Vagina (tissue), 2 donors: ENCODE results near the gene TRAPPC10. TPM values are rescaled to one million over a fixed set of nuclear protein-coding genes. Genes with fewer than 3 reads are reported as not detected.
"Not testable (repeated sequence)": the region's sequence is repeated elsewhere in the genome, so short reads cannot be mapped to it uniquely, and the experiment has no call there.

Experiments
- DNase-seq, 2 donors: peaks; one replicate each; pipeline ENCODE4 v3.0.0-alpha.2; 2017; ENCODE audit errors: extremely low spot score in 2 of 2
- H3K27ac ChIP-seq: fragments of 200-600 bp; sonication (generic); one replicate; pipeline ENCODE4 v1.5.1; 2019
- H3K27me3 ChIP-seq: fragments of 200-600 bp; sonication (generic); one replicate; pipeline ENCODE4 v1.5.1; 2019
- H3K36me3 ChIP-seq, 2 donors: fragments of 200-600 bp; sonication (generic); one replicate each; pipeline ENCODE4 v1.5.1; 2017 to 2019
- H3K4me1 ChIP-seq: fragments of 200-600 bp; sonication (generic); one replicate; pipeline ENCODE4 v1.5.1; 2019
- H3K4me3 ChIP-seq, 2 donors: fragments of 200-600 bp; sonication (generic); 1 replicate in 1 of 2; 2 replicates in 1 of 2; pipeline ENCODE4 v1.5.1; 2016 to 2019
- H3K9me3 ChIP-seq: fragments of 200-600 bp; sonication (generic); one replicate; pipeline ENCODE4 v1.5.1; 2019
- intact Hi-C: fragments of 100-400 bp; cut with DNase I; formaldehyde crosslinking; loops from one replicate; pipeline ENCODE4 v1.15.1; 2023
- total RNA-seq: library from RNA; depleted of rRNA; stranded (reverse); fragments of >200 nt; gene quantifications from one replicate; pipeline ENCODE4 v1.2.3, GENCODE V29; 2016

Gene TRAPPC10
- total RNA-seq, 1 donor from 2014 or later: 22.6 TPM

- intact Hi-C loops, H3K36me3 ChIP-seq, H3K27ac ChIP-seq, H3K27me3 ChIP-seq, H3K9me3 ChIP-seq, H3K4me1 ChIP-seq, DNase-seq: not testable (repeated sequence)
- H3K4me3 ChIP-seq: peak overlapping the region; percentile 39 to 40
These were observed 95.5 kb downstream of the TRAPPC10 start for GRCh38 chr21:44107589-44107988.

GRCh38 chr21:44113702-44114371 lies 101.7 kb downstream of the TRAPPC10 start:
- H3K27ac ChIP-seq, H3K27me3 ChIP-seq, DNase-seq, H3K9me3 ChIP-seq, H3K4me1 ChIP-seq, intact Hi-C loops, H3K36me3 ChIP-seq, H3K4me3 ChIP-seq: not testable (repeated sequence)

DNA sequence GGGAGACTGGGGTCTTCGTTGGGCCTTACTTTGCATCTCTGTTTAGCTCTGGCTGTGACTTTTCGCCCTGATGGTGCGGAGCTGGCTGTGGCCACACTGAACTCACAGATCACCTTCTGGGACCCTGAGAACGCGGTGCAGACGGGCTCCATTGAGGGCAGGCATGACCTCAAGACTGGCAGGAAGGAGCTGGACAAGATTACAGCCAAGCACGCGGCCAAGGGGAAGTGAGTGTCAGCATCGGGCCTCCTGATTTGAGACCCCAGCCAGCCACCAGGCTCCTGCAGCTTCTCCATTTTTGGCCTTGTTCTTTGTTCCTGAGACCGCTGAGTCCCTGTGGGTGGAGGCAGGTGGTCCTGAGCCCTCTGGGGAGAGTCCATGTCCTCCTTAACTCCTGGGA lies 110.0 kb downstream of the TRAPPC10 start:
- H3K4me1 ChIP-seq, intact Hi-C loops, H3K9me3 ChIP-seq, DNase-seq, H3K27ac ChIP-seq, H3K36me3 ChIP-seq, H3K4me3 ChIP-seq, H3K27me3 ChIP-seq: not testable (repeated sequence)

DNA sequence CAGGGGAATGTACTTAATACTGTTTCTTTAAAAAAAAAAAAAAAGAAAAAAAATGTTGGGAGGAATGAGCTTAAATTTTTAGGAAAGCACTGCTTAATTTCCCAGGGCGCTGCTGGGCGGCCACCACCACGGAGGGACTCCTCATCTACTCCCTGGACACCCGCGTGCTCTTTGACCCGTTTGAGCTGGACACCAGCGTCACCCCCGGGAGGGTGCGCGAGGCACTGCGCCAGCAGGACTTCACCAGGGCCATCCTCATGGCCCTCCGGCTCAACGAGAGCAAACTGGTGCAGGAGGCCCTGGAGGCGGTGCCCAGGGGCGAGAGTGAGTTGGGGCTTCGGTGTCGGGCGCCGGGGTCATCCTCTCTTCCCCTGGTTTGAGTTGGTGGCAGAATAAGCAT lies 115.7 kb downstream of the TRAPPC10 start:
- H3K9me3 ChIP-seq: not testable (repeated sequence)

GRCh38 chr21:44133715-44134057 lies 121.6 kb downstream of the TRAPPC10 start:
- H3K27ac ChIP-seq, H3K4me3 ChIP-seq, H3K36me3 ChIP-seq, H3K27me3 ChIP-seq, intact Hi-C loops, H3K4me1 ChIP-seq, DNase-seq, H3K9me3 ChIP-seq: not testable (repeated sequence)

More for the DNA sequence above, 115.7 kb downstream of the TRAPPC10 start:
- H3K4me3 ChIP-seq, intact Hi-C loops, DNase-seq, H3K27ac ChIP-seq, H3K4me1 ChIP-seq, H3K27me3 ChIP-seq, H3K36me3 ChIP-seq: not testable (repeated sequence)

GRCh38 chr21:44134732-44135131 lies 122.6 kb downstream of the TRAPPC10 start:
- H3K36me3 ChIP-seq, H3K4me1 ChIP-seq, intact Hi-C loops, H3K4me3 ChIP-seq, DNase-seq, H3K9me3 ChIP-seq, H3K27me3 ChIP-seq, H3K27ac ChIP-seq: not testable (repeated sequence)

- intact Hi-C loops, H3K4me3 ChIP-seq: not testable (repeated sequence)
These were observed 125.9 kb downstream of the TRAPPC10 start for GRCh38 chr21:44138039-44138438.

GRCh38 chr21:44139787-44140551 lies 127.9 kb downstream of the TRAPPC10 start:
- H3K27ac ChIP-seq, H3K4me3 ChIP-seq, H3K27me3 ChIP-seq, H3K4me1 ChIP-seq, DNase-seq, H3K9me3 ChIP-seq, H3K36me3 ChIP-seq, intact Hi-C loops: not testable (repeated sequence)

More at GRCh38 chr21:44138039-44138438, 125.9 kb downstream of the TRAPPC10 start:
- H3K4me1 ChIP-seq, H3K36me3 ChIP-seq, H3K9me3 ChIP-seq, H3K27me3 ChIP-seq, H3K27ac ChIP-seq, DNase-seq: not testable (repeated sequence)

GRCh38 chr21:44140552-44140932 lies 128.4 kb downstream of the TRAPPC10 start:
- H3K9me3 ChIP-seq, H3K4me3 ChIP-seq, intact Hi-C loops, H3K27ac ChIP-seq, H3K4me1 ChIP-seq, H3K27me3 ChIP-seq, H3K36me3 ChIP-seq, DNase-seq: not testable (repeated sequence)

- H3K4me3 ChIP-seq, H3K27ac ChIP-seq, intact Hi-C loops, H3K4me1 ChIP-seq, DNase-seq, H3K9me3 ChIP-seq, H3K27me3 ChIP-seq, H3K36me3 ChIP-seq: not testable (repeated sequence)
These were observed 130.4 kb downstream of the TRAPPC10 start for GRCh38 chr21:44142470-44142869.

GRCh38 chr21:44143380-44143779 lies 131.3 kb downstream of the TRAPPC10 start:
- H3K27me3 ChIP-seq, H3K4me3 ChIP-seq, H3K27ac ChIP-seq, H3K36me3 ChIP-seq, intact Hi-C loops, DNase-seq, H3K9me3 ChIP-seq, H3K4me1 ChIP-seq: not testable (repeated sequence)

DNA sequence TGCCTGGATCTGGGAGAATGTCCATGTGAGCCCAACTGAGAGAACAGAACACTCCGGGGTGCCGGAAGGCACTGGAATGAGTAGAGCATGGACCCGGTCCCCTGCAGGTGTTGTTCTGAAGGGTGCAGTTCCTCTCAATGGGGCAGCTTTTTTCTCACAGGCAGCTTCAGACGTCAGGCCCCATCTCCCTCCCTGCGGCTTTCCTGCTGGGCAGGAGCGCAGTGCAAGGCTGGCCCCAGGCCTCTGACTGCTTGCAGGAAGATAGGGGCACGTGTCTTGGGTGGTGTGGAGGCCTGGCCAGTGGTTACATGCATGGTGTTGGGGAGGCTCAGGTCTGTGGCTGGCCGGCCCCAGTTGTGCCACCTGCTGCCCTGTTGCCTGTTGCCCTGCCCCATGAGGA lies 131.9 kb downstream of the TRAPPC10 start:
- H3K4me3 ChIP-seq, intact Hi-C loops, H3K27ac ChIP-seq, DNase-seq, H3K4me1 ChIP-seq, H3K9me3 ChIP-seq, H3K36me3 ChIP-seq, H3K27me3 ChIP-seq: not testable (repeated sequence)

GRCh38 chr21:44144784-44145602 lies 132.9 kb downstream of the TRAPPC10 start:
- H3K4me1 ChIP-seq, intact Hi-C loops, H3K27ac ChIP-seq, H3K36me3 ChIP-seq, H3K27me3 ChIP-seq, H3K4me3 ChIP-seq, H3K9me3 ChIP-seq, DNase-seq: not testable (repeated sequence)
